Urothelium cell line (cell line): ENCODE measurements around the gene CEACAM3.
"Not testable (repeated sequence)": the region's sequence is repeated elsewhere in the genome, so short reads cannot be mapped to it uniquely, and the experiment has no call there.

Source experiments
- DNase-seq: peaks from one replicate; pipeline ENCODE4 v3.0.0; 2011; ENCODE audit warnings: low spot score, mixed read lengths
- FAIRE-seq: peaks from 2 replicates; lab custom pipeline; 2011; peaks lifted over from hg19 to GRCh38; lab: Jason Lieb, UNC

The CEACAM3 gene

DNA sequence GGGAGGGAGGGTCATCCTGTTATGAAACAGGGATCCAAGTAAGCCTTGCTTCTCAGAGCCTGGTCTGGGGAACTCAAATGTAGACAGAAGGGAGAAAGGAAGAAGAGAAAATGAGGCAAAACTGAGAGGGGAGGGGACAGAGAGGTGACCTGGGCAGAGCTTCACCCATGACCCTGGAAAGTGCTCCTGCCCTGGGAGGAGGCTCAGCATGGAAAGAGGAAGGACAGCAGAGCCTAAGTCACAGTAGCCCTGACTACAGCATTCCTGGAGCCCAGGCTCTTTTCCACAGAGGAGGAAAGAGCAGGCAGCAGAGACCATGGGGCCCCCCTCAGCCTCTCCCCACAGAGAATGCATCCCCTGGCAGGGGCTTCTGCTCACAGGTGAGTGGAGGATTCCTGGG, at the start of gene CEACAM3:
CEACAM3 (plus strand) TSS at position 226 of the 400 bp plus-strand sequence; CDS start at position 317, 91 bp downstream.
- no peak for FAIRE-seq
- DNase-seq, result no peak

DNA sequence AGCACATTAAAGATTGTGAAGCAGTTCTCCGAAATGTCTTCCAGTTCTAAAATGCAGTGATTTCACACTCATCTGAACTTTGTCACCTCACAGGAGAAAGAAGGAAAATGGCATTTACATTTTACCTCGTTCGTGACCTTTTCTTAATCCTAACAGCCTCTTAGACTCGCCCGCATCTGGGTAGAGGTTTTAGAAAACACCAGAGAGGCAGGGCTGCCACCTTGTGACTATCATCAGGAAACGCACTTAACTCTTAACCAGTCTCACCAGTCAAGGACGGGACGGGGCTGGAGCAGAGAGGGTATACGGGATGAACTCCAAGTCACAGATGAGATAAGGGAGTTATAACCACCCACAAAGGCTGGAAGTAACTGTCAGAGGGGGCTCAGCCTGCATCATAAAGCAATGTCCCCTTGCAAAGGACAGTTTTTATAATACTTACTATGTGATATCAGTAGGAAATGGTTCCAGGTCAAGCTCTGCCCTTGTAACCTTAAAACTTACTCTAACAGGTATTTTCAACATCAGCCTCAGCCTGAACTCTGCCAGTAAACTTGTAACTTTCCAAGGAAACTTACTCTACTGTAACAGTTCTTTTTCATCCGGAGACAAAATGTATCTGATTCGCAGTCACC, 49.7 kb upstream of the CEACAM3 start:
- DNase-seq (peak; percentile 65), FAIRE-seq (peak; percentile 77)

DNA sequence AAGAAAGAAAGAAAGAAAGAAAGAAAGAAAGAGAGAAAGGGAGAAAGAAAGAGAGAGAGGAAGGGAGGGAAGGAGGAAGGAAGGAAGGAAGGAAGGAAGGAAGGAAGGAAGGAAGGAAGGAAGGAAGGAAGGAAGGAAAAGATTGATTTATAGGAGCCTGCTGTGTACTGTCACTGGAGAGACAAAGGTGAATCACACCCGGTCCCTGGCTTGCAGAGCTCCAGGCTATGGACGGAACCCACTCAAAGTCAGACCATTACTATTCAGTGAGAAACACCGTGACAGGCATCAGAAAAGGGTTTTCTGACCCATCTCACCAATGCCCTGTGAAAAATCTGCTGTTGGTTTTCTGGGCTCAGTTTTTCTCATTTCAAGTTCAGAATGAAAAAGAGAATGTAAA, 48.4 kb upstream of the CEACAM3 start:
- DNase-seq, result no peak
- no peak for FAIRE-seq

DNA sequence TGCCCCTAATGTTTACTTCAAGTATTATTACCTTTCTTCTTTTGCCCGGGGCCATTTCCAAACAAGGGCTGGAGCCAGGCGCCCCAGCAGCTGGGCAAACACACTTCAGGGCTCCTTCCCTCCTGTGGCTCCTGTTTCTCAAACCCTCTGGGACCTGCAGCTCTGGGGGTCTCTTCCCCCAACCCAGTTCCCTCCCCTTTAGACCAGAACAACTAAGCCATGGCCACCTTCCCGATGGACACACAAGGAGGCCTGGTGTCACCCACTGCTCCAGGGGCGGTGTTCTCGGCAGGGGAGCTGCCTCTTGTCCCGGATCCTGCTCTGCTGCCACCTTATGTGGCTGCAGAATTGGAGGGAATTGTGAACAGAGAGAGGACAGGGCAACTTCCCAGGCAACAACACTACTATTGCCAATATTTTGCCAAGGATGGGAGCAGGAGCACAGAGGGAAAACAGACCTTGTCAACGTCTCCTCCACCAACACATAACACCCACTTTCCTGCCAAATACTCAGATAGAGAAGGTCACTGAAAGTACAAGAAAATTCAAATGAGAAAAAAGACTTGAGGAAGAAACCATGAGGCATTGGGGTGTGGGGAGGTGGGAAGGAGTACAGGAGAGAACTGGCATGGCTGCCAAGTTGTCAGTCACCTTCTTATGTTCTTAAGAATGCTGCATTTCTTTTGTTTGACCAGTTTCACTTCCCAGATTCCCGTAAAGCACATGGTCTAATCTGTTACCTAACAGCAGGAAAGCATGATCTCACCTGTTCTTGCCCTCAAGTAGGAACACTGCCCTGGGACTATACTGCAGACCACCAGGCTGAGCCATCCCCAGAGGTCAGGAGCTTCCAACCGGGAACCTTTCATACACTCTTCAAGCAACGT, 45.9 kb upstream of the CEACAM3 start:
- peak; percentile 42 for FAIRE-seq
- DNase-seq, result not testable (repeated sequence)

DNA sequence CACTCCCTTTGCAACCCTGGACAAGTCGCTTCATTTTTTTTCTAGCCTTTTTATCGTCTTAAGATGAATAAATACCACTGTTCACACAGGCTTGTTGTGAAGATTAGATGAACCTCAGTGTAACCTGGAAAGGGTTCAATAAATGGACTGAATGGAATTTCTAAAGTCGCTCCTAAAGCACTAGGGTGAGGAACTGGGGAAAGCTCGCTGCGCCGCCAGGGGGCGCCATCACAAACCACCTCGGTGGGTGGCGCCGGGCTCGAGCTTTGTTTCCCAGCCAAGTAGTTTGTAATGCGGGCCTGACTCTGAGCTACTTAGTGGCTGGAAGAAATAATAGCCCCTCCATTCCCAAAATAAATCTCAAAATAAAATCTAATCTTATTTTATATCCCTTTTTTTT, 43.2 kb upstream of the CEACAM3 start:
- no peak for FAIRE-seq

DNA sequence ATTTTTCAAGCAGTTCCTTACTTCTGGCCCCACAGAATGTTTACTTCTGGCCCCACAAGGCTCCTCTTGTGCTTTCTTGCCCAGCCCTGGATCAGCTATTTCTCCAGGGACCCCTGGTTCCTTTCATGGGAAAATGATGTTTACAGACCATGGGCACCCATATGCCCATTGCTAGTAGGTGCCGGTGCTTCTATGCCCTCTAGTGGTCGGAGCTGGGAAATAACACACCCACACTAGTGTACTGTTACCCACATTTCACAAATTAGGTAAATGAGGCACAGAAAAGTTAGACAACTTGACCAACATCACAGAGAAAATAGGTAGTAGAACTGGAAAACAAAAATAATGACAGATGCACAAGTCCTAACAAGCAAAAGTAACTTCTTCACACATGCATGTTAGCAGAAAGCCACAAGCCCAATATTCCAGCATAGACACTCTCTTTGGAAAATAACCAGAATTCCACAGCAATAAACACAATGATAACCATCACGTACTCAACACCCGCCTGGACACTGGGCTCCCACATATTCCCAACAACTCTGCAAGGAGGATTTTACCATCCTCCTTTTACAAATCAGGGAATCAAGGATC, 42.4 kb upstream of the CEACAM3 start:
- DNase-seq (peak; percentile 33), FAIRE-seq (peak; percentile 96)

More for the DNA sequence above, 43.2 kb upstream of the CEACAM3 start:
- peak; percentile 57 for DNase-seq

DNA sequence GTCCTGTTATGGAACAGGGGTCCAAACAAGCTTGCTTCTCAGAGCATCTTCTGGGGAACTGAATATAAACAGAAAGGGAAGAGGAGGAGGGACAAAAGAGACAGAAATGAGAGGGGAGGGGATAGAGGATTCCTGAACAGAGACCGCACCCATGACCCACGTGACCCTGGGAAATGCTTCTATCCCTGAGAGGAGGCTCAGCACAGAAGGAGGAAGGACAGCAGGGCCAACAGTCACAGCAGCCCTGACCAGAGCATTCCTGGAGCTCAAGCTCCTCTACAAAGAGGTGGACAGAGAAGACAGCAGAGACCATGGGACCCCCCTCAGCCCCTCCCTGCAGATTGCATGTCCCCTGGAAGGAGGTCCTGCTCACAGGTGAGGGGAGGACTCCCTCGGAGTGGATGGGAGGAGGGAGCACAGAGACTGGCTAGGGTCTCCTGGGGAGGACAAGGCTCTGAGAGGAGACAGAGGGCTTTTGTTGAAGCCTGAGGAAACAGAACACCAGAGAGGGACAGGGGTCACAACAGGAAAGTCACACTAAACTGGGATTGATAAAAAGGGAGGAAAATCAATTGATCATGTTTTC, 41.0 kb upstream of the CEACAM3 start, which contains the start of gene CEACAM6:
CEACAM6 (plus strand) TSS at position 203 of the 586 bp plus-strand sequence; CDS start at position 312, 109 bp downstream.
- no peak for DNase-seq
- no peak for FAIRE-seq

DNA sequence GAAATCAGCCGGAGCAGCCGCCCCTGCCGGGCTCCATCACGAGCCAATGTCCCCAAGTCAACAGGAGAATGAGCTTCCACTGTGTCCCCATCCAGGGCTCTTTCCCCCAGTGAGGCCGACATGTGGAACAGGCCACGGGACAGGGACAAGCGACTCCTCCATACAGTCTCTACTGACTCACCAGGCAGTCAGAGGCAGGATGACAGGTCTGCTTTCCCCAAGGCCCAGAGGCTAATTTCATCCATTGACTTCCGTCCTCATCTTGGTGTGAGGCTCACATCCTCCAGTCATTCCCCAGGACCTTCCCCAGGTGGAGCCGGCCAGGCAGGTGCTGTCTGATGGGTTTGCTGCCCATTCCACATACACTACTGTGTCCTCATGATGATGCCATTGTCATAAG, 37.5 kb upstream of the CEACAM3 start:
- DNase-seq, result no peak
- no peak for FAIRE-seq

DNA sequence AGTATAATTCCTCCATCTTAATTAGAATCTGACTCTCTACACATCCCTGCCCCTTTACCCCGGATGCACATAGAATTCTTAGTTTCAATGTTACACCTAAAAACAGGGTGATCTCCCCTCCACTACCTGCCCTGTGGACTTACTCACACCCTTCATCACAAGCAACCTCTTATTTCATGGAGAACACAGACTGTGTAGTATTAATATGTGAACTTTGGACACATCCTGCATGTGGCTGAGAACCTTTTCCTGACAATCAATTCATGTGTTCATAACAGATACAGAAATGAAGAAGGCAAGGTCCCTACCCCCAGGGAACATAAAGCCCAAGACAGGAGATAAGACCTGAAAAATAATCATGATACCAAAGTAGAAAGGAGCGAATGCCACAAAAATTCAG, 29.3 kb upstream of the CEACAM3 start:
- no peak for DNase-seq
- no peak for FAIRE-seq

DNA sequence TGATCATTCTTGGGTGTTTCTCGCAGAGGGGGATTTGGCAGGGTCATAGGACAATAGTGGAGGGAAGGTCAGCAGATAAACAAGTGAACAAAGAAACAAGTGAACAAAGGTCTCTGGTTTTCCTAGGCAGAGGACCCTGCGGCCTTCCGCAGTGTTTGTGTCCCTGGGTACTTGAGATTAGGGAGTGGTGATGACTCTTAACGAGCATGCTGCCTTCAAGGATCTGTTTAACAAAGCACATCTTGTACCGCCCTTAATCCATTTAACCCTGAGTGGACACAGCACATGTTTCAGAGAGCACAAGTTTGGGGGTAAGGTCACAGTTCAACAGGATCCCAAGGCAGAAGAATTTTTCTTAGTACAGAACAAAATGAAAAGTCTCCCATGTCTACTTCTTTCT, 28.3 kb upstream of the CEACAM3 start:
- FAIRE-seq, DNase-seq: not testable (repeated sequence)

DNA sequence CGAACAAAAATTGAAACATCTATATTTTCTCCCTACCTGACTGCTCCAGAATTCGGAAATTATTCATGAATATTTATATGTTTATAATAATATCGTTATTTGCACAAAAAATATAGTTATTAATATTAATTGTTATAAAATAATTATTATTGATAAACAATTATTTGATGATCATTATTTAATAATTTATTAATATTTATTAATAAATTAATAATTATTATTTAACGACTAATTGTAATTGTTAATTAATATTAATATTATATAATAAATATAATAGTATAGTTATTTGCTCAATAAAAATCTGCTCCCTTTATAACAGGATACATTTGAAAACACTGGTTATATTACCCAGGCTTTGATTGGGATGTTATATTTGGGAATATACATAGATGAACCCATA, 26.8 kb upstream of the CEACAM3 start:
- no peak for DNase-seq
- no peak for FAIRE-seq

DNA sequence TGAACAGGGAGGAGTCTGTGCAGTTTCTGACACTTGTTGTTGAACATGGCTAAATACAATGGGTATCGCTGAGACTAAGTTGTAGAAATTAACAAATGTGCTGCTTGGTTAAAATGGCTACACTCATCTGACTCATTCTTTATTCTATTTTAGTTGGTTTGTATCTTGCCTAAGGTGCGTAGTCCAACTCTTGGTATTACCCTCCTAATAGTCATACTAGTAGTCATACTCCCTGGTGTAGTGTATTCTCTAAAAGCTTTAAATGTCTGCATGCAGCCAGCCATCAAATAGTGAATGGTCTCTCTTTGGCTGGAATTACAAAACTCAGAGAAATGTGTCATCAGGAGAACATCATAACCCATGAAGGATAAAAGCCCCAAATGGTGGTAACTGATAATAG, 25.0 kb upstream of the CEACAM3 start:
- FAIRE-seq (no peak), DNase-seq (no peak)

DNA sequence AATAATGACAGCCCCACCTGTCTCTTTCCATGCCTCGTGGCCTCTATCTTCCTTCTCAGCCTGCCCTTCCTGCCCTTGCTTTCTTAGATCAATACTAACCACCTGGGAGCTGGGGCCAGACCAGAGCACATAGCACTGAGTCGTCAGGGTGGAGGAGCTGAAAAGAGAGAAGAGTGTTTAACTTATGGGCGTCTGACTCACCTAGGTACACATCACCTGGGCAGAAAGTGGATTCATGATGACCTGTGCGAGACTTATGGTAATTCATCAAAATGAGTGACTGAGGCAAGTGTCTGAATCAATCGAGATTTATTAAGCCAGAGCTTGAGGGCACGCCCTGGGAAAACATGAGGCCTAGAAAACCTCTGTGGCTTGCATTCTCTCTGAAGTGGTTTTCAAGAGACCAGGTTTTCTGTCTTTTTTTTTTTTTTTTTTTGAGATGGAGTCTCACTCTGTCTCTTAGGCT, 21.8 kb upstream of the CEACAM3 start:
- DNase-seq (no peak), FAIRE-seq (no peak)

DNA sequence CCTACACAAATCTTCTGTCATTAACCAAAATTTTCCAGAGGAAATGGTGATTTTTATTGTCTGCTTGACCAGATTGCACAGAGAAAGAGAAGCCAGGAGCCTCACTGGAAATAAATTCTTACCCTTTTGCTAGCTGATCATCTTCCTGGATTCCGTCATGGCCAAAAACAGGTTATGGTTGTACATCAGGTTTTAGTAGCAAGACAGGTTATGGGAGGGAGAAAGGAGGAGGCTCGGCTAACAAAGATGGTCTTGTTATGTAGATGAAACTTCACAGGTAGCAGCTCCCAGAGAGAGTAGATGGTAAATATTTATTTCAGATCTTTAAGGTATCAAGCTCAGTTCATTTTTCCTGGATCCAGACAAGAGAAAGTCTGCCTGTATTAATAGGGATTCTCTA, 19.7 kb upstream of the CEACAM3 start:
- DNase-seq (no peak), FAIRE-seq (no peak)

DNA sequence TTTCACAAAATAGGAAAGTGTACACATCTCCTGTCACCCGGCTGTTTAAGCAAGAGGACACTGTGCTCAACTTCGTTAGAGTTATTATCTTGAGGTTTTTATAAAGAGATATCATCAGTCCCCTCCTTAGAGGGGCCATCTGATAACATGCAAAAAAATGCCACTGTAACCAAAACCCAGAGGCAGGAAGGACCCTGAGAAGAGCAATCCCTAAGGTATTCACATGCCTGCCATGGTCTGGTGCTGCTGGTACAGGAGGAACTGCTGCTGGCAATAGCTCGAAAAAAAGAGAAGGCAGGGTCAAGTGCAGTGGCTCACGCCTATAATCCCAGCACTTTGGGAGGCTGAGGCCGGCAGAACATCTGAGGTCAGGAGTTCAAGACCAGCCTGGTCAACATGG, 12.8 kb upstream of the CEACAM3 start:
- DNase-seq (no peak), FAIRE-seq (no peak)

DNA sequence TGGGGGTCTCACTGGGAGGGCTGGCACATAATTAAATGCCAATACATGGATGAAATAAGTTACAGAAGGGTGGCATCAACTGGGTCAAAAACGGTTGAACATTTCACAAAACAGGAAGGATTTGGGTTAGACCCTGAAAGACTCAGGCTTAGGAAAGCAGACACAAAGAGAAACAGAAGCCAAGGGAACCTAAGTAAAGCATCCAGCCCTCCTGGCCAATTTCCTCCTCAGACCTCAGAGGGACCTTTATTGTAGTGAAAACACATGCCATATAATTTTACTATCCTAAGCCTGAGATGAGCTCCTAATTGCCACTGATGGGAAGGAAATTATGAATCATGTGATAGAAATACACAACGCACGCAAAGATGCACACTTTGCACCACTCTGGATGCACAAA, 12.1 kb upstream of the CEACAM3 start:
- no peak for DNase-seq
- no peak for FAIRE-seq

DNA sequence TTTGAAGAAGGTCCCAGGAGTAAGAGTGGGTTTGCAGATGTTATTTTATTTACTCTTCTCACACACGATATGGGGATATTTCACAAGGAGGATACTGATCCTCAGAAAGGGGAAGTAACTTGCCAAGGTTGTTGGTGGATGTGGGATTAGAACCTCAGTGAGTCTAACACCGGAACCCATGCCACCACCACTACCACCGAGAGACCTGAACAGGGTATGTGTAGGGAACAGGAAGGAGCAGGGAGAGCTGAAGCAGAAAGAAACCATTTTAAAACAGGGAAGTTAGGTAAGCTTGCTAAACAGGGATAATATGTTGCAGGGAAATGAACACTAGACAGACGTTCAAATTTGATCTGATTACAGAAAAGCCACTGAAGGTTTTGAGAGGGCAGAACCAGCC, 11.6 kb upstream of the CEACAM3 start:
- DNase-seq (no peak), FAIRE-seq (no peak)

DNA sequence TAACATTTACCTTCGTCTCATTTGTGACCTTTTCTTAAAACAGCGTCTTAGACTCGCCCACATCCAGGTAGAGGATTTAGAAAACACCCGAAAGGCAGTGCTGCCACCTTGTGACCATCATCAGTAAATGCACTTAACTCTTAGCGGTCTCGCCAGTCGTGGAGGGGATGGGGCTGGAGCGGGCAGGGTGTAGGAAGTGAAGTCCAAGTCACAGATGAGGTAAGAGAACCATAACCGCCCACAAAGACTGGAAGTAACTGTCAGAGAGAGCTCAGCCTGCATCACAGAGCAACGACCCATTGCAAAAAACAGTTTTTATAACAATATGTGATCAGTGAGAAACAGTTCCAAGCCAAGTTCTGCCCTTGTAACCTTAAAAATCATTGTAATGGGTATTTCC, 10.7 kb upstream of the CEACAM3 start:
- DNase-seq (peak; percentile 86), FAIRE-seq (peak; percentile 80)

DNA sequence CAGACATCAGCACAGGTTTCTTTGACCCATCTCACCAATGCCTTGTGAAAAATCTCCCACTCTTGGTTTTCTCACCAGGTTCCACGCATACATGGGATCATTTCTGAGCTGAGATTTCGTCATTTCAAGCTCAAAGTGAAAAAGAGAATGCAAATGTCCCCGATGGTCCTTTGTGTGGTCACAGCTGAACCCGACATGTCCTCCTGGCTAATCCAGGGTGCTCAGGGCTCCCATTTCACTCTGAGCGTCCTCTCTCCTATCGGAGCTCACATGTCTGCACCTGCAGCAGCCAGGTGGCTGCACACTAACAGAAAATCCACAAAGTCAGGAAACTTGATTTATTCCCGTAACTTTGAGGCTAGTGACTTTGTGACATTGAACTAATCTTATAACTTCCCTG, 9.3 kb upstream of the CEACAM3 start:
- DNase-seq (no peak), FAIRE-seq (no peak)

DNA sequence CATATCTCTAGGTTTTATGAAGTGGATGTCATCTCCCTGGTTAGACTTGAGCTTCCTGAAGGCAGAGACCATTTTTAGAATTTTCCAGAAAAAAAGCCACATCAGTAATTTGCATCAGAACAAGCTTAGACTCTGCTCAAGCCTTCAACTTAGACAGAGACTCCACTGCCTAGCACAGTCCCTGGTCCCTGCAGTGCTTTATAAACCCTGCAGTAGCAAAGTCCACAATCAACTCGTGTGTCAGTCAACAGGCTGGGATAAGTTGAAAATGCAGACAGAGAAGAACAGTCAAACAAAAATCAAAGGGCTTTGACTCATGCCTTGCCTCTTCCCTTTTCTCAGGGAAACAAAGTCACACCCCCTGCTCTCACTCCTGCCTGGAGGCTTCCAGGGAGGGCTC, 7.9 kb upstream of the CEACAM3 start:
- not testable (repeated sequence) for DNase-seq, FAIRE-seq

DNA sequence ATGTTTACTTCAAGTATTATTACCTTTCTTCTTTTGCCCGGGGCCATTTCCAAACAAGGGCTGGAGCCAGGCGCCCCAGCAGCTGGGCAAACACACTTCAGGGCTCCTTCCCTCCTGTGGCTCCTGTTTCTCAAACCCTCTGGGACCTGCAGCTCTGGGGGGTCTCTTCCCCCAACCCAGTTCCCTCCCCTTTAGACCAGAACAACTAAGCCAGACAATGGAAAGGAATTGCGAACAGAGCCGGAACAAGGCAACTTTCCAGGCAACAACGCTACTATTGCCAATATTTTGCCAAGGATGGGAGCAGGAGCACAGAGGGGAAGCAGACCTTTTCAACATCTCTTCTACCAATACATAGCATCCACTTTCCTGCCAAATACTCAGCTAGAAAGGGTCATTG, 7.3 kb upstream of the CEACAM3 start:
- DNase-seq, FAIRE-seq: not testable (repeated sequence)
